OCI-LY7 (cell line): ENCODE results near the gene ASIC2. TPM values are rescaled to one million over a fixed set of nuclear protein-coding genes. Genes with fewer than 3 reads are reported as not detected.

ENCODE experiments used
- BruUV-seq: library from RNA; stranded (reverse); fragments of 400-500 nt; replicated peaks from 2 replicates; lab custom pipeline; 2021; lab: Mats Ljungman, UMichigan
- CTCF ChIA-PET: fragments of 300-600 bp; sonication (Branson Sonifier 250); formaldehyde crosslinking; loops from one replicate; lab custom pipeline; 2022; ENCODE audit warnings: antibody characterized with exemption; ENCODE audit not compliant: unreplicated experiment; lab: Charles Lee
- POLR2A ChIA-PET: fragments of 300-600 bp; sonication (Branson Sonifier 250); formaldehyde crosslinking; loops from one replicate; lab custom pipeline; 2022; ENCODE audit warnings: antibody characterized with exemption; lab: Charles Lee
- DNase-seq: peaks from one replicate; pipeline ENCODE4 v3.0.0-alpha.2; 2015; ENCODE audit warnings: low spot score
- H2AFZ ChIP-seq: fragments of 200-600 bp; sonication (generic), shearing (Covaris generic); 2 replicates; pipeline ENCODE4 v1.6.1; 2014; ENCODE audit warnings: mild to moderate bottlenecking, antibody characterized with exemption, low read length, moderate library complexity
- H3K27ac ChIP-seq: fragments of 200-600 bp; sonication (generic); 2 replicates; pipeline ENCODE4 v1.5.1; 2014; ENCODE audit warnings: mixed run types, low read depth, mild to moderate bottlenecking, moderate library complexity, low read length, inconsistent platforms; ENCODE audit not compliant: poor library complexity, severe bottlenecking
- H3K36me3 ChIP-seq: fragments of 200-600 bp; sonication (generic); 2 replicates; pipeline ENCODE4 v1.6.1; 2014; ENCODE audit warnings: mild to moderate bottlenecking, antibody characterized with exemption, low read length, moderate library complexity, mixed read lengths; ENCODE audit not compliant: insufficient read depth
- H3K4me1 ChIP-seq: fragments of 200-600 bp; sonication (generic); 2 replicates; pipeline ENCODE4 v1.5.1; 2014; ENCODE audit warnings: mild to moderate bottlenecking, low read length; ENCODE audit not compliant: insufficient read depth, poor library complexity, severe bottlenecking
- H3K4me2 ChIP-seq: fragments of 200-600 bp; sonication (generic); 2 replicates; pipeline ENCODE4 v1.6.1; 2014; ENCODE audit warnings: mild to moderate bottlenecking, low read length
- H3K4me3 ChIP-seq: fragments of 200-600 bp; sonication (generic); 2 replicates; pipeline ENCODE4 v1.5.1; 2014; ENCODE audit warnings: mild to moderate bottlenecking, low read depth, low read length; ENCODE audit not compliant: poor library complexity, severe bottlenecking
- H3K79me2 ChIP-seq: fragments of 200-600 bp; sonication (generic); 2 replicates; pipeline ENCODE4 v1.6.1; 2016; ENCODE audit warnings: low read depth, mild to moderate bottlenecking, low read length, moderate library complexity, mixed read lengths; ENCODE audit not compliant: insufficient read depth
- H3K9me2 ChIP-seq: fragments of 200-600 bp; sonication (generic); 2 replicates; pipeline ENCODE4 v1.6.1; 2016; ENCODE audit warnings: mild to moderate bottlenecking, low read length, mixed read lengths; ENCODE audit not compliant: insufficient read depth
- H3K9me3 ChIP-seq: fragments of 200-600 bp; sonication (generic); 2 replicates; pipeline ENCODE4 v1.6.1; 2014; ENCODE audit warnings: mild to moderate bottlenecking, mixed run types, low read length, mixed read lengths
- H4K20me1 ChIP-seq: fragments of 200-600 bp; sonication (generic); 2 replicates; pipeline ENCODE4 v1.6.1; 2014; ENCODE audit warnings: mild to moderate bottlenecking, antibody characterized with exemption, low read length, moderate library complexity, mixed read lengths; ENCODE audit not compliant: insufficient read depth
- CTCF ChIP-seq: fragments of 200-600 bp; sonication (generic); conservative IDR thresholded peaks from 2 replicates; pipeline ENCODE4 v1.5.1; 2014; ENCODE audit warnings: mild to moderate bottlenecking, antibody characterized with exemption, low read length, moderate library complexity, mixed read lengths
- EZH2phosphoT487 ChIP-seq: fragments of 200-600 bp; sonication (generic); IDR thresholded peaks from 2 replicates; pipeline ENCODE4 v1.6.1; 2018; ENCODE audit warnings: low read depth, borderline replicate concordance, mild to moderate bottlenecking, mixed run types, antibody characterized with exemption, low read length, moderate library complexity, mixed read lengths
- intact Hi-C: fragments of 100-400 bp; cut with micrococcal nuclease; formaldehyde crosslinking; loops from one replicate; pipeline ENCODE4 v1.10.0; 2022; ENCODE audit not compliant: unreplicated experiment
- total RNA-seq, 2 experiments: library from RNA; depleted of rRNA in 1 of 2; stranded (reverse); fragments of >200 nt in 1 of 2; shearing (Covaris generic) in 1 of 2; gene quantifications; 2 replicates each; pipeline ENCODE4 v1.2.3, GENCODE V29; 2014 to 2022

Gene ASIC2
- total RNA-seq, 2 experiments from 2014 or later, result not detected

DNA sequence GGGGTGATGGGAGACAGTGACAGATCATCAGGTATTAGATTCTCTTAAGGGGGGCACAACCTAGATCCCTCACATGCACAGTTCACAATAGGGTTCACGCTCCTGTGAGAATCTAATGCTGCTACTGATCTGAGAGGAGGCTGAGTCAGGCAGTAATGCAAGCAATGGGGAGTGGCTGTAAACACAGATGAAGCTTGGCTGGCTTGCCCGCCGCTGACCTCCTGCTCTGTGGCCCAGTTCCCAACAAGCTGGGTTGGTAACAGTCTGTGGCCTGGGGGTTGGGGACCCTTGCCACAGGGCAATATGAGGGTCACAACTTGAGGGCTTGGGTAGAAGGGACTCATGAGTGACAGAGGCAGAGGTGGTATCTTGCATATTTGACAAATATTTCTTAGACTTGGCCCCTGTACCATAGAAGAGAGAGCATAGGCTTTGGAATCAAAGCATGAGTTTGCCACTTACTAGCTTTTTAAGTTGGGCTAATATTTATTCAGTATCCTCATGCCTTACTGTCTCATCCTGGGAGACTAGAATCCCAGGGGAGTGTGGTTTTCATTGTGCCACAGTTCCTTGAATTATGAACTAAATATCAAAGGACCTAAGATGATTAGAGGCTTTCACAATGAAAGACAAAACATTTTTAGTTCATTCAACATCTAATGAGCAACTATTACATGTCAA is 168.1 kb downstream of the ASIC2 start:
- POLR2A ChIA-PET, result no interaction called here
- no peak for TF ChIP-seq CTCF
- TF ChIP-seq EZH2phosphoT487, result no peak

DNA sequence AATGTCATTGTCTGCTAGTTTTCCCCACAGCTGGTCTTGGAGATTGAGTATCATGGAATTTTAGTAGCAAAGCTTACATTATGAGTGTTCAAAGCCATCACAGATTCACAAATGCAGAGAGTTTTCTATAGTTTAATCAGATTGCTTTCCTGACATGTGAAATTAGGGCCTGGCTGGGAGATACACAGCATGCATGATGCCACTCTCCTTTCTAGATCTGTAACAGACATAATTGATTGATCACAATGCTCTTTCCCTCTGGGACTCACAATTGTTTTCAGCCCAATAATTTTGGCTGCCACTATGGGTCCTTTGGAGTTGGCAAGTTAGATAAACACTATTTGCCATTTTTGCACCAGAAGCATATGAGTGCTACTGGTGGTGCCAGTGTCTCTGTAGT is 168.9 kb downstream of the ASIC2 start:
- no peak for DNase-seq
- ChIA-PET CTCF (no interaction called here), POLR2A (no interaction called here)
- no peaks in the 10 kb centered on the region for H4K20me1 ChIP-seq
- H3K9me2 ChIP-seq, result no peaks in the 10 kb centered on the region
- H3K79me2 ChIP-seq, result no peaks in the 10 kb centered on the region
- no peak overlapping the region for H3K27ac ChIP-seq
- H3K4me1 ChIP-seq, result no peaks in the 10 kb centered on the region
- no peak overlapping the region for H3K4me3 ChIP-seq
- no peak for TF ChIP-seq CTCF
- no peaks in the 10 kb centered on the region for H3K36me3 ChIP-seq
- BruUV-seq, result no TSS peak
- intact Hi-C loops, result no loop called here
- no peak overlapping the region for H2AFZ ChIP-seq
- H3K4me2 ChIP-seq, result no peak overlapping the region
- H3K9me3 ChIP-seq, result no peaks in the 10 kb centered on the region

More for the DNA sequence above, 168.1 kb downstream of the ASIC2 start:
- CTCF ChIA-PET, result interaction anchor here (1.0 kb wide), 1 partner anchor 9 kb away, joined by 3 read pairs; no protein-coding TSS in a partner anchor
- no peaks in the 10 kb centered on the region for H4K20me1 ChIP-seq
- H3K27ac ChIP-seq, result no peak overlapping the region
- no peaks in the 10 kb centered on the region for H3K36me3 ChIP-seq
- no peak for DNase-seq
- no peak overlapping the region for H2AFZ ChIP-seq
- H3K4me2 ChIP-seq, result no peak overlapping the region
- H3K4me3 ChIP-seq, result no peak overlapping the region
- BruUV-seq, result no TSS peak
- intact Hi-C loops, result no loop called here
- no peaks in the 10 kb centered on the region for H3K9me3 ChIP-seq
- H3K79me2 ChIP-seq, result no peaks in the 10 kb centered on the region
- H3K4me1 ChIP-seq, result no peaks in the 10 kb centered on the region
- no peaks in the 10 kb centered on the region for H3K9me2 ChIP-seq

GRCh38 chr17:33121756-33122155 is 171.3 kb downstream of the ASIC2 start:
- CTCF ChIA-PET, result no interaction called here
- no peak for DNase-seq
- POLR2A ChIA-PET, result no interaction called here

More at GRCh38 chr17:33121756-33122155, 171.3 kb downstream of the ASIC2 start:
- no TSS peak for BruUV-seq
- Histone ChIP-seq H3K9me3 (no peaks in the 10 kb centered on the region), H3K79me2 (no peaks in the 10 kb centered on the region), H3K4me1 (no peaks in the 10 kb centered on the region), H3K9me2 (no peaks in the 10 kb centered on the region), H3K27ac (no peak overlapping the region), H4K20me1 (no peaks in the 10 kb centered on the region), H3K36me3 (no peaks in the 10 kb centered on the region), H2AFZ (no peak overlapping the region), H3K4me3 (no peak overlapping the region), H3K4me2 (no peak overlapping the region)
- TF ChIP-seq CTCF (no peak), EZH2phosphoT487 (no peak)
- intact Hi-C loops, result no loop called here
